ENCODE measurements around the gene BPIFB6. TPM values are rescaled to one million over a fixed set of nuclear protein-coding genes. Genes with fewer than 3 reads are reported as not detected.

BPIFB6 gene
- total RNA-seq, 1 donor from 2014 or later = not detected

Other genes with a start within 250 kb of the BPIFB6 start
- gene MAPRE1, start 211.7 kb upstream of the BPIFB6 start, total RNA-seq = 58.9 TPM
- not detected for gene EFCAB8, start 172.7 kb upstream of the BPIFB6 start, total RNA-seq
- not detected for gene SUN5, start 27.2 kb upstream of the BPIFB6 start, total RNA-seq
- not detected for gene BPIFB2, start 23.9 kb upstream of the BPIFB6 start, total RNA-seq
- not detected for gene BPIFB3, start 22.3 kb downstream of the BPIFB6 start, total RNA-seq
- not detected for gene BPIFB4, start 48.0 kb downstream of the BPIFB6 start, total RNA-seq
- not detected for gene BPIFA2, start 136.5 kb downstream of the BPIFB6 start, total RNA-seq
- not detected for gene BPIFA3, start 185.7 kb downstream of the BPIFB6 start, total RNA-seq
- not detected for gene BPIFA1, start 204.3 kb downstream of the BPIFB6 start, total RNA-seq